ENCODE results near the gene PLA2G4E.

The PLA2G4E gene

GRCh38 chr15:41961001-41961518, 59.8 kb downstream of the PLA2G4E start:
- no peak overlapping the region for H3K4me3 ChIP-seq (ENCODE audit: low read depth, low read length)
- no peak for TF ChIP-seq CTCF (IDR thresholded peaks at IDR 0.05; ENCODE audit: low read depth, low read length)

GRCh38 chr15:41958002-41958420, 62.8 kb downstream of the PLA2G4E start:
- H3K4me3 ChIP-seq (ENCODE audit: low read depth, low read length): no peak overlapping the region
- no peak for TF ChIP-seq CTCF (IDR thresholded peaks at IDR 0.05; ENCODE audit: low read depth, low read length)

- no peak for TF ChIP-seq CTCF (IDR thresholded peaks at IDR 0.05; ENCODE audit: low read depth, low read length)
- no peak overlapping the region for H3K4me3 ChIP-seq (ENCODE audit: low read depth, low read length)
Measured at GRCh38 chr15:41957021-41957897, 63.6 kb downstream of the PLA2G4E start.

GRCh38 chr15:41955807-41956525, 64.9 kb downstream of the PLA2G4E start:
- TF ChIP-seq CTCF (IDR thresholded peaks at IDR 0.05; ENCODE audit: low read depth, low read length): no peak
- no peak overlapping the region for H3K4me3 ChIP-seq (ENCODE audit: low read depth, low read length)

GRCh38 chr15:41955100-41955499, 65.7 kb downstream of the PLA2G4E start:
- no peak for TF ChIP-seq CTCF (IDR thresholded peaks at IDR 0.05; ENCODE audit: low read depth, low read length)
- H3K4me3 ChIP-seq (ENCODE audit: low read depth, low read length): no peak overlapping the region

- TF ChIP-seq CTCF (IDR thresholded peaks at IDR 0.05; ENCODE audit: low read depth, low read length): no peak
- no peak overlapping the region for H3K4me3 ChIP-seq (ENCODE audit: low read depth, low read length)
Measured at GRCh38 chr15:41954036-41954435, 66.8 kb downstream of the PLA2G4E start.

Data from WI38 (cell line).